ENCODE measurements around the gene PDE6C. TPM values are rescaled to one million over a fixed set of nuclear protein-coding genes. Genes with fewer than 3 reads are reported as not detected.

PDE6C gene
- total and polyA plus RNA-seq, 8 donors: not detected

DNA sequence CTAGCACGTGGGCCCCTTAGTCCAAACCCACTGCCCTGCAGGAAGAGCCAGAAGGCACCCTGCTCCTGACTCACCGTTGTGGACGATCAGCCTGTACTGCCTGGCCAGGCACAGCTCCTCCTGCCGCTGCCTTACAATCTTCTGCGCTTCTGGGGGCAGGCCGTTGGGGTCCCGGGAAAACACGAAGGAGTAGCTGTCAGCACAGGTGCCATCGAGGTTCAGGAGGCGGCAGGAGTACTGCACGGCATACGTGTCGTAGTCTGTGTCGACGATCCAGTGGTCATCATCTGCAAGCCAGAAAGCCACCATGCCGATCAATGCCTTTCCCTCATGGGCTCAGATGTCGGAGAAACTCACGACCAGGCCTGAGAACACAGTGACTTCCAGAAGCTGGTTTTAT is 18.6 kb upstream of the PDE6C start:
- peaks cover 0 to 7% (median 3%) of the 10 kb centered on the region in 4 donors for H3K4me1 ChIP-seq
- intact Hi-C loops (cut with DNase I; ENCODE audit: low total_unique reads): no loop called here
- DNase-seq: no peak
- H3K36me3 ChIP-seq: no peaks in the 10 kb centered on the region
- H3K4me3 ChIP-seq: no peak overlapping the region
- H3K27ac ChIP-seq: no peak overlapping the region
- H3K27me3 ChIP-seq: peaks cover 0 to 2% (median 0%) of the 10 kb centered on the region in 3 donors
- WGBS, 5 donors: 90 to 94% (median 91%) methylated on average over 16 to 18 of the region's 18 CpGs
- no peak for TF ChIP-seq POLR2A (IDR thresholded peaks at IDR 0.05)
- TF ChIP-seq, protein P1, sequence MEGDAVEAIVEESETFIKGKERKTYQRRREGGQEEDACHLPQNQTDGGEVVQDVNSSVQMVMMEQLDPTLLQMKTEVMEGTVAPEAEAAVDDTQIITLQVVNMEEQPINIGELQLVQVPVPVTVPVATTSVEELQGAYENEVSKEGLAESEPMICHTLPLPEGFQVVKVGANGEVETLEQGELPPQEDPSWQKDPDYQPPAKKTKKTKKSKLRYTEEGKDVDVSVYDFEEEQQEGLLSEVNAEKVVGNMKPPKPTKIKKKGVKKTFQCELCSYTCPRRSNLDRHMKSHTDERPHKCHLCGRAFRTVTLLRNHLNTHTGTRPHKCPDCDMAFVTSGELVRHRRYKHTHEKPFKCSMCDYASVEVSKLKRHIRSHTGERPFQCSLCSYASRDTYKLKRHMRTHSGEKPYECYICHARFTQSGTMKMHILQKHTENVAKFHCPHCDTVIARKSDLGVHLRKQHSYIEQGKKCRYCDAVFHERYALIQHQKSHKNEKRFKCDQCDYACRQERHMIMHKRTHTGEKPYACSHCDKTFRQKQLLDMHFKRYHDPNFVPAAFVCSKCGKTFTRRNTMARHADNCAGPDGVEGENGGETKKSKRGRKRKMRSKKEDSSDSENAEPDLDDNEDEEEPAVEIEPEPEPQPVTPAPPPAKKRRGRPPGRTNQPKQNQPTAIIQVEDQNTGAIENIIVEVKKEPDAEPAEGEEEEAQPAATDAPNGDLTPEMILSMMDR (IDR thresholded peaks at IDR 0.05): no peak
- H3K9me3 ChIP-seq: no peaks in the 10 kb centered on the region

DNA sequence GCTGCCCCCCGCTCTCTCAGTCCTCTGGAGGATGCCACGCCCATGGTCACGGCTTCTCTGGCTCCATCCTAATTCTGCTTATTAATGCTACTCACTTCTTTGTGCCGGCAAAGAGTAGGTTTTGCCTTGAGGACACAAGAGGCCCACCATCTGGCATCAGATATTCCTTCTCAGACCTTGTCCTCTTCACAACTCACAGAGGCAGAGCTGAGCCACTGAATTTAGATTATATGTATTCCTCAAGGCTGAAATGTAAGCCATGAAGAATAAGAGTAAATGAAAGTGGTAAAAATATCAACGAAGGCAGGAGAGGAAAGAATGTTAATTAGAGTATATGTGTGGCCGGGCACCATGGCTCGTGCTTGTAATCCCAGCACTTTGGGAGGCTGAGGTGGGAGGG is 17.8 kb upstream of the PDE6C start:
- H3K9me3 ChIP-seq: no peaks in the 10 kb centered on the region
- 78 to 85% (median 82%) methylated on average over 7 of the region's 7 CpGs for WGBS, 5 donors
- peaks cover 0 to 7% (median 3%) of the 10 kb centered on the region in 4 donors for H3K4me1 ChIP-seq
- no peak for DNase-seq
- H3K27me3 ChIP-seq: peaks cover 0 to 4% (median 0%) of the 10 kb centered on the region in 3 donors
- H3K36me3 ChIP-seq: no peaks in the 10 kb centered on the region
- no peak overlapping the region for H3K27ac ChIP-seq
- H3K4me3 ChIP-seq: no peak overlapping the region
- intact Hi-C loops (cut with DNase I; ENCODE audit: low total_unique reads): no loop called here
- TF ChIP-seq POLR2A (IDR thresholded peaks at IDR 0.05): no peak
- no peak for TF ChIP-seq POLR2AphosphoS5 (IDR thresholded peaks at IDR 0.05)
- TF ChIP-seq, protein P1 (IDR thresholded peaks at IDR 0.05): no peak
- no peak for TF ChIP-seq EP300 (IDR thresholded peaks at IDR 0.05)

DNA sequence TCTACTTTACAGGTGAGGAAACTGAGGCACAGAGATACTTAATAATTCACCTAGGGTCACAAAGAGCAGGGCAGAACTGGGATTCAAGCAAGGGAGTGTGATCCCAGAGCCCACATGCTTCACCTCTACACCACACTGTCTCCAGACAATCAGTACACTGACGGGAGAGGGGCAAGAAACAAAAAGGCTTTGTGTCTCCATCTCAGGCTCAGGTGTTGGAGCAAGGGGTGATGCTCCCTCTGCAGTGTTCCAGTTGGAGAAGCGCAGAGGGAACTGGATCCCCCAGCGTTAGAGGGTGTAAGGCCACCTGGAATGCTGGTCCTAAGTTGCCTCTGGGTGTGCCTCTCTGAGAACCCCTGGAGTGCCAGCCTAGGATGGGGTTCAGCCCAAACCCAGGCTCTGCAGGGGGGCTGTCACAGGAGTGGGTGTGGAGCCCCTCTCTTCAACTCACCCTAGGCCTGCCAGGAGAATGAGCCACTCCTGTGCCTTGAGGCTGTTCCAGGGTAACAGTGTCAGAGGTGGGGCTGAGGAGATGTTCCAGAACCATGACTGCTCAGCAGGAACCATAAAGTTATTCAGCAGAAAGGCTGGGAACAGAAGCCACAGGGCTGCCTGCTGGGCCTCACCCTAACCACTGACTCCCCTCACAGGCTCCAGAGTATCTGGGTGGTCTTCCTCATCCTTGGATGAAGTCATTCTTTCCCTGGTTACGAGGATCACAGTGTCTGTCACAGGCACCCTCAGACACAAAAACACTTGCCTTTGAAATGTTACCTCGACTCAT is 16.8 kb upstream of the PDE6C start:
- peaks cover 0 to 15% (median 3%) of the 10 kb centered on the region in 3 donors for H3K27me3 ChIP-seq
- TF ChIP-seq EP300 (IDR thresholded peaks at IDR 0.05) (no peak), POLR2A (IDR thresholded peaks at IDR 0.05) (no peak), POLR2AphosphoS5 (IDR thresholded peaks at IDR 0.05) (no peak)
- TF ChIP-seq, protein P1 (IDR thresholded peaks at IDR 0.05): no peak
- no peaks in the 10 kb centered on the region for H3K9me3 ChIP-seq
- no peak overlapping the region for H3K27ac ChIP-seq
- no peak for DNase-seq
- 72 to 88% (median 86%) methylated on average over 4 to 5 of the region's 5 CpGs for WGBS, 5 donors
- intact Hi-C loops (cut with DNase I; ENCODE audit: low total_unique reads): no loop called here
- H3K36me3 ChIP-seq: no peaks in the 10 kb centered on the region
- H3K4me1 ChIP-seq: peaks cover 3 to 8% (median 7%) of the 10 kb centered on the region in 4 donors
- no peak overlapping the region for H3K4me3 ChIP-seq

DNA sequence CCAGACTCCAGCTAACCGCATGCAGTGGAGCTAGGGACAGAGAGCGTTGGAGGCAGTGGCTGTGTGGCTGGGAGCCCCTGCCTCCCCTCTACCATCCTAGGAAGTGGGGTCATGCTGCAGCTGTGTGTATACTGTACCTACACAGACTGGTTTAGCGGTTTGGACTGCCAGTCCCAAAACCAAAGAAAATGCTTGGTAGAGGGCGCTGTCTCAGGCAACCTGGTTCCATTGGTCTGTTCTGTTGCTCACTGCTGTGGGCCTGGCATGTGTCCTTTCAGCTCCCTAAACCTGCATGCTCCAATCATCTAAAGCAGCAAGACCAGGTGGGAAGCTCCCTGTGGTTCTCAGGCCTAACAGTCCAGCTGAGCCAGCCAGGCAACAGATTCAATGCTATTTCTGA is 15.8 kb upstream of the PDE6C start:
- Histone ChIP-seq H3K9me3 (no peaks in the 10 kb centered on the region), H3K36me3 (no peaks in the 10 kb centered on the region), H3K4me1 (peaks cover 11 to 16% (median 14%) of the 10 kb centered on the region in 4 donors), H3K4me3 (no peak overlapping the region), H3K27me3 (peaks cover 0 to 25% (median 13%) of the 10 kb centered on the region in 3 donors), H3K27ac (no peak overlapping the region)
- TF ChIP-seq EP300 (IDR thresholded peaks at IDR 0.05): no peak
- no peak for TF ChIP-seq POLR2A (IDR thresholded peaks at IDR 0.05)
- TF ChIP-seq POLR2AphosphoS5 (IDR thresholded peaks at IDR 0.05): no peak
- TF ChIP-seq, protein P1 (IDR thresholded peaks at IDR 0.05): no peak
- intact Hi-C loops (cut with DNase I; ENCODE audit: low total_unique reads): no loop called here
- WGBS, 5 donors: 79 to 95% (median 93%) methylated on average over 4 of the region's 4 CpGs
- no peak for DNase-seq
